NOMO-1 (cell line): ENCODE results near the gene SLC8B1.

Experiments
- DNase-seq, 2 experiments: peaks; one replicate each; lab custom pipeline; 2025; ENCODE audit not compliant: unreplicated experiment in 2 of 2; lab: John Stamatoyannopoulos, UW

The SLC8B1 gene

DNA sequence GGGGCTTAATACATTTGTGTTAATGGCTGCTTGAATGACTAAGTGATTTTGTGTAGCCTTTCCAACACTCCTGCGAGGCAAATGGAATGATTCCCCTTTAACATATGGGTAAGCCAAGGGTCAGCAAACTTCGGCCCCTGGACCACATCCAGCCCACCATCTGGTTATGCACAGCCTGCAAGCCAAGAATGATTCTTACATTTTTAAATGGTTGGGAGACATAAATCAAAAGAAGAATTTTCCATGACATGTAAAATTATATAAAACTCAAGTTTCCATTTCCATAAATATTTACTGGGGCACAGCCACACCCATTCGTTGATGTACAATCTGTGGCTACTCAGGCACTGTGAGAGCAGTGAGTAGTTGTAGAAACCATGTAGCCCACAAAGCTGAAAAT, 9.0 kb downstream of the SLC8B1 start:
- no peak for DNase-seq

GRCh38 chr12:113322343-113322742, 12.6 kb downstream of the SLC8B1 start:
- DNase-seq: peak in 1 of 2 experiments; percentile 39

DNA sequence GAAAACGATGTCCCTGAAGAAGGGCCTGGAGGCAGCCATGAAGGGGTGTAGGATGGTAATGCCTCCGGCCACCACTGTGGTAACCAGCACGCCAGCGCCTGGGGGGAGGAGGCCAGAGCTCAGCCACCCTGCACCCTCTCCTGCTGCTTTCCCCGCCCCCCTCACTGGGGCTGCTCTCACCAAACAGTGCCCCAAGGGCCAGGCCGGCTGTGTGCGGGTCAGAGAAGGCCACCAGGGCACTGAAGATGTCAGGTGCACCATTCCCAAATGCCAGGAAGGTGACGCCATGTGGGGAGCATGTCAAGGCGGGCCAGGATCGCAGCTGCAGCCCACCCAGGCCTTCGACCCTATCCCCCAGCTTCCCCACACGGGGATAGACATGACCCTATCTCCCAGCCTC, 14.5 kb downstream of the SLC8B1 start:
- DNase-seq: no peak

- DNase-seq: no peak
These were observed 15.8 kb downstream of the SLC8B1 start for GRCh38 chr12:113318900-113319628.

DNA sequence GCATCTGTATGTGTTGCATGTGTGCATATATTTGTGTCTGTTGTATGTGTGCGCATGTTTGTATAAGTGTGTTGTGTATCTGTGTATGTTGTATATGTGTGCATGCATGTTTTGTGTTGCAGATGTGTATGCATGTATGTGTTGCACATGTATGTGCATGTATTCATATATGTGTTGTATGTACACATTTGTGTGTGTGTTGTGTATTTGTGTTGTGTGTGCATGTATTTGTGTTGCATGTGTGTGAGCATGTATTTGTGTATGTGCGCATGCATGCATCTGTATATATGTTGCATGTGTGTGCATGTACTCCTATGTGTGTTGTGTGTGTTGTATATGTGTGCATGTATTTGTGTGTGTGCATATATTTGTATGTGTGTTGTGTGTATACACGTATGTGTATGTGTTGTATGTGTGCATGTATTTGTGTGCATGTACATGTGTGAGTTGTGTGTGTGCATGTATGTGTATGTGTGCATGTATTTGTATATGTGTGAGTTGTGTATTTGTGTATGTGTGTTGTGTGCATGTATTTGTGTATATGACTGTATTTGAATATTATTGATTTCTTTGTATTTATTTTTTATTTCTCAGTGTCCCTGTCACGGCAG, 16.8 kb downstream of the SLC8B1 start:
- no peak for DNase-seq

DNA sequence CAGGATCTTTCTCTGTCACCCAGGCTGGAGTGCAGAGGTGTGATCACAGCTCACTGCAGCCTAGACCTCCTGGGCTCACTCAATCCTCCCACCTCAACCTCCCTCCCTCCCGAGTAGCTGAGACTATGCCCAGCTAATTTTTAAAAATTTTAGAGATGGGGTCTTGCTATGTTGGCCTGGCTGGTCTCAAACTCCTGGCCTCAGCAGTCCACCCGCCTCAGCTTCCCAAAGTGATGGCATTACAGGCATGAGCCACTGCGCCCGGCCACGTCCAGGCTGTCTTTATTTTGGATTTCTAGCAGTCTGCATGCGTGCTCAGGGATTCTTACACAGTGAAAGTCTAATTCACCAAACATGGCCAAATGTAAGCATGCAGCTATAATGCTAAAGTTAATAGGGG, 17.8 kb downstream of the SLC8B1 start:
- no peak for DNase-seq

DNA sequence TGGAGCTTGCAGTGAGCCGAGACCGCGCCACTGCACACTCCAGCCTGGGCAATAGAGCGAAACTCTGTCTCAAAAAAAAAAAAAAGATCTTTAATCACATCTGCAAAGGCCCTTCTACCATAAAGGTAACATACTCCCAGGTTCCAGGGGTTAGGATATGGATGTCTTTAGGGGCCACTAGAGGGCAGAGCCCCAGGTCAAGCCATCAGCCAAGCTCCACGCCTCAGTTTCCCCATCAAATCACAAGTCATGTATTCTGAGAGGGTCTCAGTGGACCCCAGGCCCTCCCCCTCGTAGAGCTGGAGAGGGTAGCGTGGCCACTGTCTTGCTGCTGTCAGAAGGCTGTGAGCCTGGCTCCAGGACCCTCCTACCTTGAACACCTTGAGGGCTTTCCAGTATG, 18.8 kb downstream of the SLC8B1 start:
- DNase-seq: no peak

DNA sequence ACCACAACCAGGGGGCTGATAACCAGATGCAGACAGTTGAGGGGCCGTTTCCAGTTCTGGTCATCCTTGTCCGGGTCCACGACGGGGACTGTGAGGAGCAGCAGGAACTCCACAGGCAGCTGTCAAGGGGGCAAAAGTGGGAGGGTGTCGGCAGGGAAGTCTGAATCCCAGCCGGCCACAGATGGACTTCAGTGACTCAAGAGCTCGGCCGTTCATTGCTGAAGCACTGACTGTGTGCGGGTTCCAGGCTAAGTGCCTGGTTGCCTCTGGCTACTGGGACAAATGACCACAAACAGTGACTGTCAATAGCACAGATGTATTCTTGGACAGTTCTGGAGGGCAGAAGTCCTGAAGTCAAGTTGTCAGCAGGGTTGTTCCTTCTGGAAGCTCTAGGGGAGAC, 19.6 kb downstream of the SLC8B1 start:
- no peak for DNase-seq

GRCh38 chr12:113314121-113314529, 20.8 kb downstream of the SLC8B1 start:
- DNase-seq: no peak

DNA sequence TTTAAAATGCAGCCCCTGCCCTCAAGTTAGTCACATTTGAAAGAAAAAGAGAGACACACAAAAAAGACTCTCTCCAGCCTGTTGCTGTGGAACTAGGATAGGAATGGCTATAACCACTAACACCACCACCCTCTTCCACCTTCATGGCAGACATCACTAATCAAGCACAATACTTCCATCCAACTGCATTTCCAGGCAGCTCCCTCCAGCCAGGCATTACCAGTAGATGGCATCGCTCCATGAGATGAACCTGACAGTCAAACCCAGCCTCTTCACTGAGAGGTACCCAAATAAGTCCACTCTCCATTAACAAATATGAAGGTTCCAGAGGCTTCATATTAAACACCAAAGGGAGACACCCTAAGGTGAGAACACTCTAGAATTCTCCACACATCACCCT, 24.4 kb downstream of the SLC8B1 start:
- DNase-seq: no peak

DNA sequence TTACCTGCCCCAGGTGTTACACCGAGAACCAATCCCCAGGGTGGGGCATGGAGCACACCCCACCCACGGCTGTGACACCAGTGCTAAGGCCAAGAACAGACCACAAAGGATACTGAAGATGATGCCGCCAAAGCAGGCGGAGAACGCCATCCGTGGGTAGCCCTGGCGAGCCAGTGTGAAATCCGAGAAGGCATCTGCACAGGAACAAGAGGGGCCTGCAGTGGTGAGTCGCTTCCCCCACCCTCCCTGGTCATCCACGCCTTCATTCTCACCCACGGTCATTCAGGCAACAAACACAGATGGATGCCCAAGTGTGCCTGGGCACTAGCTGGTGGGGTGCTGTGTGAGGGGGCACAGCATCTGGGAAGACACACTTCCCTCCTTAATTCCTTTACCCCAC, 28.5 kb downstream of the SLC8B1 start:
- DNase-seq: no peak

DNA sequence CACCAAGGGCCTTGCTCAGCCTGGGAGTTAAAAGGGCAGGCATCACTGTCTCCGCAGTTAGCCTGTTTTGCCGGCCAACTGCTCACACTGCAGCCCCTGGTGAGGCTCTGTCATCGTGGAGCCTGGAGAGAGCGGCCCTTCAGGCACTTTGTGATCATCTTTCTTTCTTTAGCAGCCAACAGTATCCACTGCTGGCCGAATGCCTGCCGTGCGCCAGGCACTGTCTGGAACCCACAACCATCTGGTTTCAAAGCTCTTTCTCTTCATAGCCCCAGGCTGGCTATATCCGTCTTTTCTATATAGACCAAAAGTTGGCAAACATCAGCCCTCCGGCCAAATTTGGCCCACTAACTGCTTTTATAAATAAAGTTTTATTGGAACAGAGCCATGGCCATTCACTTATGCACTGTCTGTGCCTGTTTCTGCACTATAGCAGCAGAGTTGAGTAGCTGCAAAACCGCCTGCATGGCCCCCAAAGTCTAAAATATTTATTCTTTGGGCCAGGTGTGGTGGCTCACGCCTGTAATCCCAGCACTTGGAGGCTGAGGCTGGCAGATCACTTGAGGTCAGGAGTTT, 29.5 kb downstream of the SLC8B1 start:
- DNase-seq: no peak

DNA sequence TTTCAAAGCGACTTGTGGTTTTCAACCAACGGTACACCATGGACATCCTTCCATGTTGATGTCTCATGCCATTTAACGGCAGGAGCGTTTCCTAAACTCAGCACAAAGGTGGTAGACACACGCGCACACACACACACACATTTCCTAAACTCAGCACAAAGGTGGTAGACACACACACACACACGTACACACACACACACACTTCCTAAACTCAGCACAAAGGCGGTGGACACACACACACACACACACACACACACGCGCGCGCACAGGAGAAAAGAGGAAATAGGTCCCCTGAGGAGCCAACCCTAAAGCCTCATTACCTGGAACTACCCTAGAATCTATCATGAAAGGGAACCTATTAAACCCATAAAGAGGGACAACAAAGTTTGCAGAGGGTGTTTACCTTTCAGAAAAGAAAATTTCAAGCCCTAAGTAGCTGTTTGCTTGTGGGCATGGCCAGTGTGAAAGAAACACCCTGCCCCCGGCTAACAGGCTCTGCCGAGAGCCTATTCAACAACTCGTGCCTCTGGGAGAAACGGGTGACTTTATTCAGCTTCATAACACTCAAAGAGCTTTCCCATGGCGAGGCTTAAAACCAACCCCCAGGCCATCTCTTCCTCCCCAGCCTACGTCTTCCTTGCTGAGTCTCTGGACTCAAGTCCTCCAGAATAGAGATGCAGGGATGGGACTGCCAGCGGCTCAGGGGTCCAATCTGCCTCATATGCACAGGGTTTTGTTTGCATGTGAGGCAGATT, 31.8 kb downstream of the SLC8B1 start:
- DNase-seq: peak in 1 of 2 experiments; percentile 25

GRCh38 chr12:113302466-113302865, 32.4 kb downstream of the SLC8B1 start:
- no peak for DNase-seq

GRCh38 chr12:113301811-113302210, 33.1 kb downstream of the SLC8B1 start:
- no peak for DNase-seq

DNA sequence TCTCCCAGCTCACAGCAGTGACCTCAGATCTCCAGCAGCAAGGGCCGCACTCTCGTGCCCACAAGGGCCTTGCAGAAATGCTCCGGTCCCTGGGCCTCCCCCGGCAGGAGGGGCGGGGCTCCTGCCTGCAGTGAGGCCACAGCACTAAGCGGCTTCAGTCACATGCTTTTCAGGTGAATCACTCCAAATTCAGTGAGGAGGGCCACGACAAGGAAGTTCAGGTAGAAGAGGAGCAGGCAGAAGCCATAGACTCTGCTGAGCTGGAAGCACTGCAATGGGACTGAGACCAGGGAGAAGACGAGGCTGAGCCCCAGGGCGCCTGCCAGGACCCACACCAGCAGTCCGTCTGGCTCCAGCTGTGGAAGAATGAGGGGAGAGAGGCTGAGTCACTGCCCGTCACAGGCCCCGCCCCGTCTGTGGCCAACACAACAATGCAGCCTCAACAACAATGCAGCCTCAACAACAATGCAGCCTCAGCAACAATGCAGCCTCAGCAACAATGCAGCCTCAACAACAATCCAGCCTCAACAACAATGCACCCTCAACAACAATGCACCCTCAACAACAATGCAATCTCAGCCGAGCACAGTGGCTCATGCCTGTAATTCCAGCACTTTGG, 35.2 kb downstream of the SLC8B1 start:
- no peak for DNase-seq

DNA sequence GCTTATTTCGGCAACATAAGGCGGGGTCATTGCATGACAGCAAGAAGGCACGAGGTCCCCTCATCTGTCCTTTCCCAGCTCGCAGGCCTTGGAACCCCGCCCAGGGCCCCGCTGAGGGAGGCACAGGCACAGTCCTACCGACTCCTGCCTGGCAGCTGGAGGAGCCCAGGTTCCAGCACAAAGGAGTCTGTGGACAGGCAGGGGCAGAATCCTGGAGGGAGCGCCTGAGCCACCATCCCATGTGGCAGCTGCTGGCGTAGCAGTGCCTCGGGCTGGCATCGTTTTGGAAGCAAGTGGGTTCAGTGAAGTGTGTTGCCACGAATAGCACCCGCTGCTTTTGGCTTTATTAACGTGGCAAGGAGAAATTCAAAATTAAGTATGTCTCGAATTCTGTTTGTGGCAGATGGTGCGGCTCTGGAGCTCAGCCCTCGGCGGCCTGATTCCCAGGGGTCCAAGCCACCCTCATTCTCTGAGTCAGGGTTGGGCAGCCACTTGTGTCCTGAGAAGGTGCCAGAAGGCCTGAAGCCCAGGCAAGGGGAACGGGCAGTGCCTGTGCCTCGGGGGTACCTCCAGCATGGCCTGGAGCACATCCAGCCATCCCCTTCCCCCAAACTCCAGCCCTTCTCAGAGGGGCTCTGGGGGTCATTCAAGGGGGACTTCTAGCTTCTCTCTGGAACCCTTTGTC, 35.9 kb downstream of the SLC8B1 start:
- DNase-seq: no peak

DNA sequence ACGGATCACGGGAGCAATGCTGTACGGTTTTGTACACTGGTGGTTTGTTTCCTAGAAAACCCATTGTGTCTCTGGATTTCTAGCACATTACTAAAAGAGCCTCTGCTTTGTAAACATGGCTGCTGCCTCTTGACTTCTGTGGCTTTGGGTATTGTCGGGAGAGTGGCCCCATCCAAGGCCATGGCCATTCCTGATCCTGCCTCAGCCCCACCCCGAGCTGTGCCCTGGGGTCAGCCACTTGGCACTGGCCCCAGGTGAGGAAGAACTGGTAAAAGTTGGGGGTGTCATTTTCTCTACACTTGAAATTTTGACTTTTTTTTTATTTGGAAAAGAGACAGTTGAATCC, 36.5 kb downstream of the SLC8B1 start:
- DNase-seq: no peak

- DNase-seq: no peak
These were observed 37.1 kb downstream of the SLC8B1 start for GRCh38 chr12:113297621-113298471.

- DNase-seq: no peak
These were observed 37.7 kb downstream of the SLC8B1 start for GRCh38 chr12:113297214-113297587.
